Activated naive CD8-positive, alpha-beta T cell (primary cell): ENCODE results near the gene MBL2.

Source experiments
- H3K27ac Mint-ChIP-seq: one replicate; pipeline ENCODE4 v1.8.0; 2021; ENCODE audit warnings: mixed read lengths
- H3K27me3 Mint-ChIP-seq: one replicate; pipeline ENCODE4 v1.8.0; 2021; ENCODE audit warnings: mixed read lengths
- H3K36me3 Mint-ChIP-seq: one replicate; pipeline ENCODE4 v1.8.0; 2021; ENCODE audit warnings: mixed read lengths
- H3K4me1 Mint-ChIP-seq: one replicate; pipeline ENCODE4 v1.8.0; 2021; ENCODE audit warnings: low read depth, mixed read lengths
- H3K4me3 Mint-ChIP-seq: one replicate; pipeline ENCODE4 v1.8.0; 2021; ENCODE audit warnings: mild to moderate bottlenecking, mixed read lengths
- H3K9me3 Mint-ChIP-seq: one replicate; pipeline ENCODE4 v1.8.0; 2021; ENCODE audit warnings: low read depth, mixed read lengths

Gene MBL2

DNA sequence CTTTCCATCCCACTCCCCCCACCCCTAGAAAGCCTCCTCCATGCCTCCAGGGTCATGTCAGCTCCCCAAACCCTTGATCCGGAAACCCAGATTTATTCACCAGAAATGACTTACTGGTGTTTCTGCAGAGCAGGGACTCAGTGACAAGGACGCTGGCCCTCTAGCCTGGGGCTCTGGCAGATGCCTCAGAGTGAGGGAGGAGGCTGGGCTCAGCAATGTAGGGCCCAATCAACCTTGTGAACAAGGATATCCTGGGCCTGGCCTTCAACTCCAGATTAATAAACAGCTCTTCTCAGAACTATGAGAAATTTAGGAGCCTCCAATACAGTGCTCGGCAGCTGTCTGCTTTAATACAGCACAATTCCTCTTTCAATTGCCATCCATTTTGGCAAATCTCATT, at the start of gene MBL2:
Gene MBL2 (minus strand): TSS at position 162 of the 400 bp plus-strand sequence. CDS start 1,149 bp downstream, outside the sequence.
- H3K36me3 Mint-ChIP-seq: no peaks in the 10 kb centered on the region
- no peaks in the 10 kb centered on the region for H3K27me3 Mint-ChIP-seq
- no peak within 1 kb of the TSS for H3K4me3 Mint-ChIP-seq
- no peaks in the 10 kb centered on the region for H3K4me1 Mint-ChIP-seq
- H3K27ac Mint-ChIP-seq: no peak within 1 kb of the TSS
- H3K9me3 Mint-ChIP-seq: no peaks in the 10 kb centered on the region

DNA sequence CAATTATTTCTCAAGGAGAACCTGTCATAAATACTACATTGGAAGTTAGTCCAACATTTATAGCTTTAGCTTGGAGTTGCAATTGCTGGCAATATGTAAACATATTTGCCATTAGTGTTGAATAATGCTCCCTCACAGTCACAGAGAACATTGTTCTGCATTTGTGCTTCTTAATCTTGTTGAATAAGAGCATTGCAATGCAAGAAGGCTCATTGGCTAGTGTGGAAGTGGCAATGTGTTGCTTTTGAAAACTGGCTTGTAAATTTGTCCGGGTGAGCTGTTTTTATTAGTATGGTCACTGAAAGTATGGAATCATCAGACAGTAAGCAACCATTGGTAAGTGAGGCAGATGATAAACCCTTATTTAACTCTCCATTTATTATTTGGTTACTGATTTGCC, 47.7 kb upstream of the MBL2 start:
- Mint-ChIP-seq H3K27ac (no peak overlapping the region), H3K27me3 (no peaks in the 10 kb centered on the region), H3K9me3 (no peaks in the 10 kb centered on the region), H3K4me3 (no peak overlapping the region), H3K4me1 (no peaks in the 10 kb centered on the region), H3K36me3 (no peaks in the 10 kb centered on the region)

DNA sequence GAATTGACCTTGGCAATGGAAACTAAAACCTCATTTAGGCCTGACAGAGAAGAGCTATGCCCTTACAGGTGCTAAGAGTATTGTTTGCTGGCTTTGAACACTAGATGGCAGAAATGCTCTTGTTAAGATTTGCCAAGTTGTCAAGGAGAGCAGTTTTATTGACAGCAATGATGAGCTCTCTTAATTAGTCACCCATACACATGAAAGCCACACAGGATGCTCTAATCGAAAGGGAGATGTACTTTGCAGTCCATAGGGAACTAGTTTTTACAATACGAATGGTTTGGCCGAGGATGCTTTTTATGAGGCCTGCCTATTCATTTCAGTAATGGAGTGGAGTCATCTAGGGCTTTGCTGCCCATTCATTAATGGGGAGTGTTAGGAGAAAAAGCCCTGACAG, 45.4 kb upstream of the MBL2 start:
- Mint-ChIP-seq H3K27me3 (no peaks in the 10 kb centered on the region), H3K4me1 (no peaks in the 10 kb centered on the region), H3K27ac (no peak overlapping the region), H3K4me3 (no peak overlapping the region), H3K36me3 (no peaks in the 10 kb centered on the region), H3K9me3 (no peaks in the 10 kb centered on the region)

DNA sequence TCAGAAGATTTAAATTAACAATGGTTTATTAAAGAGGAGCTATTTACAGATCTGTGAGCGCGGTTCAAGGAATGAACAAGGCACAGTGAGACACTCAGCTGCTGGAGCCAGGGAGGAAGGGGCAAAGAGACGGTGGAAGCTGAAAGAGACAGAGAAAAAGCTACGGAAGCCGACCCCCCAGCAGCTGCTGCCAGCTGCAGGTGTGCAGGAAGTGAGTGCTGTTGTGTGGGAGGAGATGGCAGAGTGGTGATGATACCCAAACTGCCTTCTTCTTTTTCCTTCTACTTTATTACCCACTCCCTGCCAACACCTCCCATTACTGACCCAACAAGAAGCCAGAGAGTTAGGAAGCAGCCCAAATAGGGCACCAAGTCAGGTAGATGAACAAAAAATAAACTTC, 41.9 kb upstream of the MBL2 start:
- no peaks in the 10 kb centered on the region for H3K4me1 Mint-ChIP-seq
- no peaks in the 10 kb centered on the region for H3K36me3 Mint-ChIP-seq
- H3K27me3 Mint-ChIP-seq: no peaks in the 10 kb centered on the region
- no peaks in the 10 kb centered on the region for H3K9me3 Mint-ChIP-seq
- H3K4me3 Mint-ChIP-seq: no peak overlapping the region
- H3K27ac Mint-ChIP-seq: no peak overlapping the region

DNA sequence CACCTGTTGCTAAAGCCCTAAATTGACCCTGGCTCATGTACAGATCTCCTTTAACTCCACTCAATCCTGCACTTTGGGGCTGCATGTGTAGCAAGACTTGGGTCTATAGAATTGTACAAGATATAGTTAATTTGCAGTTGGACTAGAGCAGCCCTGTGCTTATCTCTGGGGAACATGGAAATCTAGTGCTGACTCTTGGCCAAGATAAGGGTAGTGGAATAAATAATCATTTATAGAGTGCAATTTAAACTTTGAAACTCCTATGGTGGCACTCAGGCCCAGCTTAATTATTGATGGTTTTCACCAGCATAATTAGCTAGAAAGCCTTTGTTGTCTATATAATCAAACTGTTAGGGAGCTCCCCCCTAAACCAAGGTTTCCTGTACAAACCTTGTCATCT, 39.2 kb upstream of the MBL2 start:
- H3K4me1 Mint-ChIP-seq: no peaks in the 10 kb centered on the region
- H3K36me3 Mint-ChIP-seq: no peaks in the 10 kb centered on the region
- H3K4me3 Mint-ChIP-seq: no peak overlapping the region
- no peaks in the 10 kb centered on the region for H3K27me3 Mint-ChIP-seq
- H3K27ac Mint-ChIP-seq: no peak overlapping the region
- no peaks in the 10 kb centered on the region for H3K9me3 Mint-ChIP-seq

DNA sequence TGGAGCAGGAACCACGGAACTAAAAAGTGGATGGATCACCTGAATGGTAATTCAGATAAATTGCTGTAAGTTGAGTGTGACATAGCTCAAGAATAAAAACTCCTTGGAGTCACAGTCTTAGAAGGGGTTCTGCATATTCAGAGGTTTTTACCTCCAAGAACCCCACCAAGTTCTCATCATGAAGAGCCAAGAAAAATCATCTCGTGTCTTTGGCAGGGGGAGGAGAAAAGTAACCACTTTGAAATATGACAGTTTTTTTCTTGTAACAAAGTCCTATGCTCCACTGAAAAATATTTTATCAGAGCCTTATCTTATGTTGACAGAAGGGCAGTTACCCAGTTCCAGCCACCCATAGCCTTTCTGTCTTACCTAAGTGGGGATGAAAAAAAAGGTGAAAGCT, 38.2 kb upstream of the MBL2 start:
- Mint-ChIP-seq H3K27me3 (no peaks in the 10 kb centered on the region), H3K9me3 (no peaks in the 10 kb centered on the region), H3K4me3 (no peak overlapping the region), H3K36me3 (no peaks in the 10 kb centered on the region), H3K4me1 (no peaks in the 10 kb centered on the region), H3K27ac (no peak overlapping the region)

DNA sequence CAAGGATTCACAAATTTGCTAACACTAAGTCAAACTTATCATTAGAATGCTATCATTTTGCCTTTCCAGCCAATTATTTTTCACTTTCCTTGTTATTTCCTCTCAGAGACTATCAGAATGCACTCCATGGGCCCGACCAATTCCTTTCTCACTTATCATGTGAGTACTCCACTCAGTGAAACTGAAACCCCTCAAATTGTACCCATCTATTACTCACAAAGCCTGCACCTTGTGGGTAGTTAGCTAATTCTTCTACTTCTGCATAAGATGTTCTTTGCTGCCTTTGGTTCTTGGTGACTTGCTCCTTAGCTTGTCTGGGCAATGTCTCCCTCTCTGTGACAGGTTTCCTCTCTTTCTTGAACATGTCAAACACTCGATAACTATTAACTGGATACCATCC, 35.2 kb upstream of the MBL2 start:
- Mint-ChIP-seq H3K4me3 (no peak overlapping the region), H3K27ac (no peak overlapping the region), H3K4me1 (no peaks in the 10 kb centered on the region), H3K36me3 (no peaks in the 10 kb centered on the region), H3K9me3 (no peaks in the 10 kb centered on the region), H3K27me3 (no peaks in the 10 kb centered on the region)

DNA sequence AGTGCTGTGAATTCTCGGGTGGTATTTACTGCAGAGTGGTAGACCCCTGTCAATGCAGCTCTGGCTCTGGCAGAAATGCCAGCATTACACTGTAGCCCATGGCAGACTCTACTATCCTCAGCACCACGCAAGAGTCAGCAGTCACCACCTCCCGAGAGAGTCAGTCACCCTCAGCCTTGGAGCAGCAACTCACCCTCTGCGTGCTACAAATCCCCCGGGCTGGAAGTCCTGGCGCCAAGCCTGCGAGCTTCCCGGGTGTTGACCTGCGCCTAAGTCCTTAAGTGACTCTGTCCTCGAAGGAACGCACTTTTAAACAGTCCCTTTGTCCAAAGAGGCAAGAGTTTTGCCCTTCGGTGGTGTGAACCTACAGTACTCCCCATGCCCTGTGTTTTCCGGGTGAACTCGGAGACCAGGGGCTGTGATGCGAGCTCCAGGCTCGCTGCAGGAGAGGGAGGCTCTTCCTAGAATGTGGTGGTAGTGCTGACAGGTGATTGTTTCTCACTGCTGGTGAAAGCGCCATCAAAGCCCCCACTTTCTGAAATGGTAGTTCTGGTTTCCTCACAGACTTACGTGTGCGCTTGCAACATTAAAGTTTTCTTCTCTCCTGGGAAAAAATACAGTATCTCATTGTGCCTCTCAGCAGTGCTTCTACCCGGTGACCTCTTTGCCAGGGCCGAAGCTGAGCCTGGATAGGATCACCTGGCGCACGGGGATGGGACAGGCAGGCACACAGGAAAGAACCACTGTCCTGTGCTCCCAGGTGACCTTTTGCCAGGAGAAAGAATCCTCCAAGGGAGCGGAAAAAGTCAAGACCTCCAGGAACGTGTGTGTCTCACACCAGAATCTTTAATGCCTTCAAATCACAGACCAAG, 33.1 kb upstream of the MBL2 start:
- no peaks in the 10 kb centered on the region for H3K9me3 Mint-ChIP-seq
- no peak overlapping the region for H3K4me3 Mint-ChIP-seq
- H3K27me3 Mint-ChIP-seq: no peaks in the 10 kb centered on the region

DNA sequence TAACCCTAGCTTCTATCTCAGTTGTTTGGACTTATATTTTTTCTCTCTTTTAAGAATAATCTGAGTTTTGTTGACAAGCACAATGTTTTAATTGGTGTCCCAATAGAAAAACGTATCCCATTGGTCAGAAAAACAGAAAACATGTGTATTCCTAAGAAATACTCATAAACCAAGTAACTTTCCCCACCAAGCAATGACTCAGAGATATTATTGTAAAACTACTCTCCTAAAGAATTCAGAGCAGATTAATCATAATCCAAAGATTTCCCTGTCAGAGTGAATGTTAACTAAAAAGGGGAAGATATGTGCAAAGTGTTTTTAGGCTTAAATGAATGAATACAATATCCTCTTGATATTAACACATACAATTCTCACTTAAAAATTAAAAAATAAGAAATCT, 29.4 kb upstream of the MBL2 start:
- no peak overlapping the region for H3K4me3 Mint-ChIP-seq
- no peaks in the 10 kb centered on the region for H3K4me1 Mint-ChIP-seq
- no peaks in the 10 kb centered on the region for H3K36me3 Mint-ChIP-seq
- no peak overlapping the region for H3K27ac Mint-ChIP-seq
- H3K9me3 Mint-ChIP-seq: no peaks in the 10 kb centered on the region
- H3K27me3 Mint-ChIP-seq: no peaks in the 10 kb centered on the region

More for the DNA sequence above, 33.1 kb upstream of the MBL2 start:
- H3K4me1 Mint-ChIP-seq: no peaks in the 10 kb centered on the region
- no peak overlapping the region for H3K27ac Mint-ChIP-seq
- H3K36me3 Mint-ChIP-seq: no peaks in the 10 kb centered on the region

DNA sequence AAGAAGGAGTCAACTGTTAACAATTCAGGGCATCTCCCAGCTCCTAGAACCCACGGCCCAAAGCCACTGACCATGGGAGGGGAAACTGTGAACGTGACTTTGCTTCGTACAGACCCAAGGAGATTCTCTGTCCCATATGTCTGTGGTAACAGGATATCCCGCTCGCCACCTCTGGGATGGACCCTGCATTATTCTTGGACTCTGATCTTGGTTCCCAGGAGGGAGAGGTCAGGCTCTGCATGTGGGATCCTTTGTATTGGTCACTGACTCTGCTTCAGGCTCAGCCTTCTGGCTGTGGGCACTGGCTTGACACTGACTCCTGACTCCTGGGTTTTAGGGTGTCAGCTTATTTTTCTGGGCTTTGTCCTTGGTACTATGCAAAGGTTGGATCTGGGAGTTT, 13.5 kb upstream of the MBL2 start:
- no peak overlapping the region for H3K27ac Mint-ChIP-seq

DNA sequence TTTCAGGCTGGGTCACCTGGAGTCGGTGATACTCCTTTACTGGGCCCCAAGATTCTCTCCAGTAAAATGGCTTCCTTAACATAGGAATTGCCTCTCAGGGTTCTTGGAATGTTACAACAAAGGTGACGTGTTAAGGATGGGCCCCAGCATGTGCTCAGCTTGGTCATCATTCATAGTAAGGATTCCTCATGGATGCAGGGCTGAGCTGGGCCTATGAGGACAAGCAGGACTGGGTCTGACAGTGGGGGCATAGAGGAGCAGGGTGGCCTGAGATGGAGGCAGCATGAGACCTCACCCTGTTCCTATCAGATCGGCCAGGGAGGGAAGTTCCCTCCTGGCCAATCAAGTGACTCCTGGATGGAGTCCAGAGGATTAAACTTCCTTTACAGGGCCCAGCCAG, 12.8 kb upstream of the MBL2 start:
- H3K4me1 Mint-ChIP-seq: no peaks in the 10 kb centered on the region
- no peak overlapping the region for H3K4me3 Mint-ChIP-seq
- no peaks in the 10 kb centered on the region for H3K36me3 Mint-ChIP-seq
- no peak overlapping the region for H3K27ac Mint-ChIP-seq
- no peaks in the 10 kb centered on the region for H3K27me3 Mint-ChIP-seq
- no peaks in the 10 kb centered on the region for H3K9me3 Mint-ChIP-seq

More for the DNA sequence above, 13.5 kb upstream of the MBL2 start:
- H3K4me3 Mint-ChIP-seq: no peak overlapping the region
- no peaks in the 10 kb centered on the region for H3K4me1 Mint-ChIP-seq
- H3K36me3 Mint-ChIP-seq: no peaks in the 10 kb centered on the region
- no peaks in the 10 kb centered on the region for H3K27me3 Mint-ChIP-seq
- H3K9me3 Mint-ChIP-seq: no peaks in the 10 kb centered on the region

DNA sequence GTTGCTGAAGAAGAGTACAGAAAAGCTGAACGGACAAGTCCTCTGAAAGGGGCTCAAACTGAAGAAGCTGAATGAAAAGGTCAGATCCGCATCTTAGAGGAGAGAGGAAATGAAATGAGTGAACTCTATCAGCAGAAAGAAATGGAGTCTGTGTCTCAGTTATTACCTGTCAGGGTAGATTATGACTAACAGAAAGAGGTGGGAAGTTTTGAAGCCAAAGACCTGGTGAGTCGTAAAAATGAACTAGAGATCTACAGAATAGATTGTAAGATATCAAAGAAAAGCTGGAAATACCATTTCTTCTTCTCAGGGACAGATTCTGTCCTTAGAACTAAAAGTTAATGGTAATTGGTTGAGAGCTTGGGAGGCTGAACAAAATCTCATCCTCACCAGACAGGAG, 11.1 kb upstream of the MBL2 start:
- Mint-ChIP-seq H3K36me3 (no peaks in the 10 kb centered on the region), H3K9me3 (no peaks in the 10 kb centered on the region), H3K4me1 (no peaks in the 10 kb centered on the region), H3K4me3 (no peak overlapping the region), H3K27ac (no peak overlapping the region), H3K27me3 (no peaks in the 10 kb centered on the region)

DNA sequence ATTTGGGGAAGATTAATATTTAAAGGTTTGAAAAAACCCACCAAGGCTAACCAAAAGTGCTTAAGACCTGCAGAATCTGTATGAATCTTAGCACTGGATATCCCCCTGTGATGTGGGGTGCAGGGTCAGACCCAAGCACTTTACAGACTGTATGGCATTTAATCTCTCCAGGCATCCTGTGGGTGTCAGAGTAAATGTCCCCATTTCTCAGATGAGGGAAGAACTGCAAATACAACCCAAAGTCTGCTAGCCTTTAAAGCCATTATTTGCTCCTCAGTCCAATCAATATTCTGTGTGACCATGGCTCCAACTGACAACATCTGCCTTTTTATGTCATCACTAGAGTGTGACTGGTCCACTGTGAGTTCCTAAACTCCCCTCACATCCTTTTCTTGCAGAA, 10.0 kb upstream of the MBL2 start:
- Mint-ChIP-seq H3K4me1 (no peaks in the 10 kb centered on the region), H3K27ac (no peak overlapping the region), H3K4me3 (no peak overlapping the region), H3K36me3 (no peaks in the 10 kb centered on the region), H3K9me3 (no peaks in the 10 kb centered on the region), H3K27me3 (no peaks in the 10 kb centered on the region)

DNA sequence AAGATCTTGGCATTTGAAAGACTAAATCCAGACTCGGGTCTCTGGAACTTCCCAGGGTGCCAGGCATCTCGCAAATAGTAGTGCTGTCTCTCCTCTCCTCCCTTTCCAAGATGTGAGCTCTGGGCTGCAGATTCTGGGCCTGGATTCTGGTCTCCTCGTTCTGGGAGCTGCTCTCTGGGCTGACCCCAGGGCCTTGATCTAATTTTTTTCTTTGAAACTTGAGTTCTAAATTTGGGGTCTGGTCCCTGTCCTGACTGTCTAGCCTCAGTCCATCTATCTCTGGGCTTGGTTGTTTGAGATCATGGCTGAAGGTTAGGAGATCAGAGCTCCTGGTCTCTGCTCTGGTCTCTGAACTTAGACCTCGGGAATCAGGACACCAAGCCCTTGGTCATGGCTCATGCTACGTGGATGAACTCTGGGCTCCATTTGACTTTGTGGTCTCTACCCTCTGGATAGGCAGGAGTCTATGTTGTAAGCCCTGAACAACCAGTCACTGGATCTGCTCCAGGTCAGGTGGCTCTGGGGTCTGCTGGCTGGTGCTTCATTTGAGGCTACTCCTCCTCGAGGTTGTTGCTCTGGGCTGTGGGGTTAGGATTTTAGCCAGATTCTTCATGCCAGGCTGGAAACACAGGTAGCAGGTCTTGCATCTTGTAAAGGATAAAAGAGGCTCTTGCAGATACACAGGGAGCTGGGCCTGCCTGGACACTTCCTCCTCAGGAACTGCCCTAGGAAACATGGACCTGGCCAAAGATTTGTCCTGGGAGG, 8.0 kb upstream of the MBL2 start:
- Mint-ChIP-seq H3K27ac (no peak overlapping the region), H3K36me3 (no peaks in the 10 kb centered on the region), H3K4me3 (no peak overlapping the region), H3K4me1 (no peaks in the 10 kb centered on the region), H3K27me3 (no peaks in the 10 kb centered on the region), H3K9me3 (no peaks in the 10 kb centered on the region)

DNA sequence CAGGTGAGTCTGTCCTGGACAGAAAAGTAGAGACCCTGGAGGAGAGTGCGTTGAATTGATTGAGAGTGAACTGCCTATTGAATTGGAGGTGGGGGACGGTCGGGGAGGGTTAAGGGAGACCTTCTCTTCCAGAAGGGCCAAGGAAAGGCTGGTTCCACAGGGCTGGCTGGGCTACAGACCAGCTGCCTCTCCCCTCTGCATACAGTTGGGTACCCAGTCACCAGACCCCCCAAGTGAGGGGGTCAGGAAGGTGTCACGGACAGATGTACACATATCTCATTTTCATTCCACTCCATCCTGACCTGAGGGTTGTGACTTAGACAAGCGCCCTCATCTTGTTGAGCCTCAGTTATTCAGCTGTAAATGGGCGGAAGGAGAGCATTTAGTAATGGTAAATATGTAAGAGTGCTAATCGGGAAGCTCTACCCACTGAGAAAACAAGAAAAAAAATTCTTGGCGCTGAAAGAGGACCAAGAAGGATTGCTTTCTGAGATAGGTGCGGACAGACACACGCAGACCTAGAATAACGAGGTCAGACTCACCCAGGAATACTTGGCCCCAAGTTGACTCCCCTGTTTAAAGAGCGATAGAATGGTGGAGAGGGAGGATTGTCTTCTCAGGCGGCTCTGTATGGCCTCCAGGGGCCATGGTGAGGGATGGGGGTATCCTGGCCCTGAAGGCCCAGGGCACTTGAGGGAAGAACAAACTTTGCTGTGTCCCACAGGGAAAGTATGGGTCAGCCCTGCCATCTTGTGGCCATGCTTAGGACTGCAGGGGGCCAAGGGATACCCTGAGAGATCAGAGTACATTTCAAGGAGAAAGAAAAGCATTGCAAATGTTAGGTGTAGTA, 7.2 kb upstream of the MBL2 start:
- no peaks in the 10 kb centered on the region for H3K36me3 Mint-ChIP-seq

More for the DNA sequence above, 7.2 kb upstream of the MBL2 start:
- Mint-ChIP-seq H3K4me3 (no peak overlapping the region), H3K27me3 (no peaks in the 10 kb centered on the region), H3K9me3 (no peaks in the 10 kb centered on the region), H3K27ac (no peak overlapping the region), H3K4me1 (no peaks in the 10 kb centered on the region)
